GM19099 (cell line): ENCODE results near the gene SLC6A2.

ENCODE experiments used
- POLR2A ChIP-seq: IDR thresholded peaks from 3 replicates; pipeline ENCODE4 v1.6.1; 2011; ENCODE audit warnings: low read depth; ENCODE audit not compliant: insufficient read length; ENCODE audit errors: extremely low read depth

SLC6A2 gene

DNA sequence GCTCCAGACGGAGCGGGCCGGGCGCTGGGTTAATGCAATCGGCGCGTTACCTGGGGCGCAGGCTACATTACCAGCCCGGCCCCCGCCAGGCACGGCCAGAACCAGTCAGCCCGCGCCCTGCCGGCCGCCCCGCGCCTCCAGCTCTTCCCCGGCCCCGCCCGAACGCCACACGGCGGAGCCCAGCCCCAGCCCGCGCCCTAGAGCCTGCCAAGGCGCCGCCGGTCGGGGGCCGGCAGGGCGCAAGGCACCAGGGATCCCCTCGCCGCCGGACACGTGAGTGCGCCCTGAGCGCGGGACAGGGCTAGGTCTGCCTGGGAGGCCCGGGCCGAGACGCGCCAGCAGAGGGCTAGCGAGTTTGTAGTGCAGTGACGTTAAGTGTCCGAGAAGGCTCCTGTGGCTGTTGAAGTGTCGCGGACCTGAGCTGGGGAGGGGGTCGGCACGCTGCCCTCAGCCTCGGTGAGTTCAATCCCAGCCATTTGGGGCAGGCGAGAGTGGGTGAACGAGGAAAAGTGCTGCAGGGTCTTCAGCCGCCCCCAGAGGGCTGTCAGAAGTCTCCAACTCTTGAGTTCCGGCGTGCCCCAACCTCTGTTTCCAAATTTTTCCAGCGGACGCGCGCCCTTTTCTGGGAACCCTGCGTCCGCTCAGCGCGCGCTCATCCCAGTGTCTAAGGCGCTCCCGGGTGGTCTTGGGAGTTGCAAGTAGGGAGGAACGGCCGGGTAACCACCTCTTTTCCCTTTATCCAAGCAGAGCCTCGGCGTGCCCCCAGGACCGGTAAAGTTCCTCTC is at the start of gene SLC6A2:
TSS of gene SLC6A2 (plus strand) at position 92 of the 785 bp plus-strand sequence. CDS start 707 bp downstream, outside the sequence.
- TF ChIP-seq POLR2A, result no peak

GRCh38 chr16:55613613-55614335 is 42.0 kb upstream of the SLC6A2 start:
- no peak for TF ChIP-seq POLR2A

- TF ChIP-seq POLR2A, result no peak
Observed at GRCh38 chr16:55615071-55615470, 40.7 kb upstream of the SLC6A2 start.

DNA sequence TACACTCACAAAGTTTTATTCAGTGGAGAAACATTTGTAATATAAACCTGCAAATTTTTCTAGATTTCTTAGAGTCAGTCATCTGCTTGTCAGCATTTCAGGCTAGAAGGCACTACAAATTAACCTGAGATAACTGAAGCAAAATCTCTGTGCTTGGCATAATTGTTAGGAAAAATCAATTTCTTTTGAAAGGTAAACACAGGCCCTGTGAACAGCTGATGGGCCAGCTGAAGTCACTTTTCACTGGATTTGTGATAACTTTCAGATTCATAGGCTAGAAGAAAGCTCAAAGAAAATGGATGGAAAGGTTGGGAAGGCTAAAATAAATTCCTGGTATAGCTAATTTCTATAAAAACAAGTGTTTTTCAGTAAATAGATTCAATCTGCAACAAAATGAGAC is 34.0 kb upstream of the SLC6A2 start:
- TF ChIP-seq POLR2A, result no peak

DNA sequence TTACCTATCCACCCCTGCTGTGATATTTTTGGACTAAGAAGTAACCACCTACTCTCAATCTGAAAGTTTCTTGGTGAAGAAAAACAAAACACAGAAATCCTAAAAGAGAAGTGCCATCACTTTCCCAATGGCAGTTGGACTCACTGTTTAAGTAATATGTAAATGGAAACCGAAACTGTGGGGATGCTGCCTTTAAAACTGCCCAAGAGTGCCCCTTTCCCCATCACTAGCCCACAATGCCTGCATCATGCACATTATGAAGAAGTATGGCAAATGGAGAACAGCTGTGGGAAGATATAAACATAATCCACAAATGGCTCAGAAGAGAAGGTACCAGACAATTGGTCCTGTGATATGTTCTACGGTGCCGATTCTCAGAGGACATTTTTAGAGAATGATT is 33.5 kb upstream of the SLC6A2 start:
- no peak for TF ChIP-seq POLR2A

DNA sequence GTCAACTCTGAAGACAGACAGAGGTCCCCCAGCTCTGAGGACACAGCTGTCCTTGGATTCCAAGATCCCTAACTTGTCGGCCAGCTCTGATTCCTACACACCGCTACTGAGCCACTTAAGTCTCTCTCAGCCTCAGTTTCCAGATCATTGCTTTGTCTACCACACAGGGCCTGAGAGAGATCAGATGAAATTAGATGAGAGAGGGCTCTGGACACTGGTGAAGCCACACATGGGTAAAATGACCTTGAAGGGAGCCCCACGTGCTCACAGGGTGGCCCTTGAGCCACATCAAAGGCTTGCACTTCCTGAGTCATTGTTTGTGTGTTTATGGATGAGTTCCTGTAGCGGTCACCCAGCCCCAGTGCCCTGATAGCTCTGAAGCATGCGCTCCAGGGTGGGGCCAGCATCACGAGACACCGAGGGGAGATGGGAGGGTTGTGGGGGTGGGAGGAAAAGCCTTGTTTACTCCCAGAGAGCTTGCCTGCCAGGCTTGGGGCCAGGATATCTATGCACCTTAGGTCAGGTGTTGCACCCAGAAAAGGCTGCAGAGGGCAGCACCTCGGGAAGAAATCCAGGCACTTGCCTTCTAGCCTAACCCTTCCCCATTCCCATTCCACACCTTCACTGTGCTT is 32.7 kb upstream of the SLC6A2 start:
- TF ChIP-seq POLR2A, result no peak

DNA sequence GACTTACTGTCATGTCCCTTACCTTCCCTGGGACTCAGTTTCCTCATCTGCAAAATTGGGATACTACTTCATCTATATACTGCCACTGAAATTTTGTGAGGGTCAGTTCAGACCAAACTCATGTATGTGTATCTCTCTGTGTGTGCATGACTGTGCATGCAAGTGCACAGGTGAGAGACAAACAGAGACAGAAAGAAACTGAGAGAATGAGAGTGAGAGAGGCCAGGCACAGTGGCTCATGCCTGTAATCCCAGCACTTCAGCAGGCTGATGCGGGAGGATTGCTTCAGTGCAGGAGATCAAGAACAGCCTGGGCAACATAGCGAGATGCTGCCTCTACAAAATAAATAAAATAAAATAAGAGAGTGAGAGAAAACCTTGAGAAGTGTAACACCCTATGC is 32.1 kb upstream of the SLC6A2 start:
- no peak for TF ChIP-seq POLR2A

DNA sequence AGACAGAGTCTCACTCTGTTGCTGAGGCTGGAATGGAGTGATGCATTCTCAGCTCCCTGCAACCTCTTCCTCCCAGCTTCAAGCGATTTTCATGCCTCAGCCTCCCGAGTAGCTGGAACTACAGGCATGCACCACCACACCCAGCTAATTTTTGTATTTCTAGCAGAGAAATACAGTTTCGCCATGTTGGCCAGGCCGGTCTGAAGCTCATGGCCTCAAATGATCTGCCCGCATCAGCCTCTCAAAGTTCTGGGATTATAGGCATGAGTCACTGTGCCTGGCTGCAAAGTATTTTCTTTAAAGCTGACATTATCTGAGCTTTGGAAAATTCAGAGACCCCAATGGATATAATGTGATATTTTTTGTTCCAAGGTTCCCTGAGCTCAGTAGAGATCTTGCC is 31.1 kb upstream of the SLC6A2 start:
- no peak for TF ChIP-seq POLR2A

- no peak for TF ChIP-seq POLR2A
Observed at GRCh38 chr16:55625843-55626242, 29.9 kb upstream of the SLC6A2 start.

DNA sequence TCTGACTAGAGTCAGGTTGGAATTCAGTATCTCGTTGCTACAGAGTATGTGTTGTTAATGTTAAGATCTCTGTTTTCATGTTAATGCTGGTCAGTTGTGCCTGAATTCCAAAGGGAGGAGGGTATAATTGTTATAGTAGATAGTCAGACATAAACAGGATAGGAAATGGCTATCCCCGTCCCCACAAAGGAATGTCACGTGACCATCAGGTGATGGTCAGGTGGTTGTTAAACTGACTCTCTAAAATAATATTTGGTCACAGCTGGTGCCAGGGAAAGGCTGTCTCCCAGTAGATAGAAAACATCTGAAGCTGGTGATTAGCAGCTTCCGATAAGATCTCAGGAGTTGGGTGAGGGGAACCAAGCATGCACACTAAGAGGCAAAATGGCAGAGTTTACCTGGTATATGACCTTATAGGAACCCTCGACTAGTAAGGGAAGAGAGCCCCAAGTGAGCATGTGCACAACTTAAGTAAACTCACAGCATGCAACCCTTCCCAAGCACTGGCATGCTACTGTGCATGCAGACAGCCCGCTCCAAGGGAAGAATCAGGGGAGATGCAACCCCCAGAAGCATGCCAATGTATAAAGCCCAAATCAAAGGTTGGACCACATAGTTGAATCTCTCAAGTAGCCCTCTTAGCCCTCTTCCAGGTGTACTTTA is 27.4 kb upstream of the SLC6A2 start:
- TF ChIP-seq POLR2A, result no peak

GRCh38 chr16:55630774-55631173 is 25.0 kb upstream of the SLC6A2 start:
- no peak for TF ChIP-seq POLR2A

GRCh38 chr16:55632259-55632658 is 23.5 kb upstream of the SLC6A2 start:
- no peak for TF ChIP-seq POLR2A

- no peak for TF ChIP-seq POLR2A
Observed at GRCh38 chr16:55634193-55634592, 21.6 kb upstream of the SLC6A2 start.

DNA sequence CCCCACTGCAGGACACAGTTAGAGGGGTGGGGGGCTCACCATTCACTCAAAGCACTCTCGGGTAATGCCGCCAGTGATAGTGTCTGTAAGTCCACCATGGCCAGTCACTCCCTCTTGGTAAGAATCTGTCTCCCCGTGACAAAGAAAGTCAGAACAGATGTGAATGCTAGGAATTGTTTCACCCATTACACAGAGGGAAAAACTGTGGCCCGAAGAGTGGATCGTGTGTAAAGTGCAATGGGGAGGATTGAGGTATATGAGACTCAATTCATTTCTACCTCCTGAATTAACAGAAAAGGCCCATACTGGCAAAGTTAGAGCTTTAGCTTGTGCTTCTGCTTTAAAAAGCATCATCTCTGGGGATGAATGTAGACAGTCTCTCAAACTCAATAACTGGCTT is 17.5 kb upstream of the SLC6A2 start:
- no peak for TF ChIP-seq POLR2A

GRCh38 chr16:55640701-55641327 is 15.0 kb upstream of the SLC6A2 start:
- TF ChIP-seq POLR2A, result no peak
